NCI-H2227 (cell line): ENCODE measurements around the gene BHLHE23.

Experiments used
- DNase-seq: peaks from one replicate; lab custom pipeline; 2025; ENCODE audit not compliant: unreplicated experiment; lab: John Stamatoyannopoulos, UW

Gene BHLHE23

GRCh38 chr20:63009988-63010769 is 3.4 kb upstream of the BHLHE23 start:
- no peak for DNase-seq

GRCh38 chr20:63009045-63009961 is 2.5 kb upstream of the BHLHE23 start:
- peak; percentile 87 for DNase-seq

GRCh38 chr20:63008541-63009044 is 1.8 kb upstream of the BHLHE23 start:
- DNase-seq, result no peak

- DNase-seq, result no peak
Observed at GRCh38 chr20:63007646-63008488, 1.1 kb upstream of the BHLHE23 start.

- DNase-seq, result no peak
Observed at GRCh38 chr20:63007360-63007645, 539 bp upstream of the BHLHE23 start.

GRCh38 chr20:63005862-63006539 is 763 bp downstream of the BHLHE23 start:
- DNase-seq, result peak; percentile 67

GRCh38 chr20:63005365-63005861 is 1.4 kb downstream of the BHLHE23 start:
- DNase-seq, result no peak

GRCh38 chr20:63004607-63005364 is 2.0 kb downstream of the BHLHE23 start:
- no peak for DNase-seq

- peak; percentile 18 for DNase-seq
Observed at GRCh38 chr20:63003546-63003945, 3.2 kb downstream of the BHLHE23 start.

- no peak for DNase-seq
Observed at GRCh38 chr20:63002511-63002910, 4.3 kb downstream of the BHLHE23 start.

- DNase-seq, result no peak
Observed at GRCh38 chr20:63000958-63001357, 5.8 kb downstream of the BHLHE23 start.

- no peak for DNase-seq
Observed at GRCh38 chr20:63000036-63000435, 6.7 kb downstream of the BHLHE23 start.

GRCh38 chr20:62999580-62999979 is 7.2 kb downstream of the BHLHE23 start:
- DNase-seq, result no peak

- DNase-seq, result no peak
Observed at GRCh38 chr20:62998449-62998848, 8.3 kb downstream of the BHLHE23 start.

GRCh38 chr20:62997417-62998035 is 9.2 kb downstream of the BHLHE23 start:
- DNase-seq, result no peak

GRCh38 chr20:62996596-62996982 is 10.2 kb downstream of the BHLHE23 start:
- no peak for DNase-seq

GRCh38 chr20:62995898-62996595 is 10.7 kb downstream of the BHLHE23 start:
- no peak for DNase-seq

GRCh38 chr20:62995481-62995880 is 11.3 kb downstream of the BHLHE23 start:
- DNase-seq, result no peak

- no peak for DNase-seq
Observed at GRCh38 chr20:62994869-62995281, 11.9 kb downstream of the BHLHE23 start.
